Esophagus (tissue), 2 donors: Measurements from ENCODE around the gene TMEM132D. TPM values are rescaled to one million over a fixed set of nuclear protein-coding genes. Genes with fewer than 3 reads are reported as not detected.

ENCODE experiments used
- H3K27ac ChIP-seq, 2 donors: one replicate each; pipeline ENCODE4 v1.5.1; 2013; ENCODE audit warnings: low read depth in 2 of 2, mild to moderate bottlenecking in 2 of 2, inconsistent platforms in 1 of 2, low read length in 1 of 2, moderate library complexity in 1 of 2
- H3K27me3 ChIP-seq, 2 donors: one replicate each; pipeline ENCODE4 v1.6.1; 2013; ENCODE audit warnings: low read length in 2 of 2, control low read depth in 1 of 2, mild to moderate bottlenecking in 1 of 2; ENCODE audit not compliant: insufficient read depth in 2 of 2, control insufficient read depth in 1 of 2
- H3K36me3 ChIP-seq, 2 donors: one replicate each; pipeline ENCODE4 v1.6.1; 2013; ENCODE audit warnings: low read length in 1 of 2; ENCODE audit not compliant: control insufficient read depth in 2 of 2, insufficient read depth in 2 of 2
- H3K4me1 ChIP-seq, 2 donors: one replicate each; pipeline ENCODE4 v1.6.1; 2013; ENCODE audit warnings: low read length in 1 of 2; ENCODE audit not compliant: control insufficient read depth in 2 of 2, insufficient read depth in 2 of 2
- H3K4me3 ChIP-seq, 2 donors: one replicate each; pipeline ENCODE4 v1.5.1; 2013; ENCODE audit warnings: low read length in 2 of 2, mild to moderate bottlenecking in 2 of 2, low read depth in 1 of 2, moderate library complexity in 1 of 2
- H3K9me3 ChIP-seq, 2 donors: one replicate each; pipeline ENCODE4 v1.6.1; 2013; ENCODE audit warnings: mild to moderate bottlenecking in 2 of 2, low read depth in 1 of 2, low read length in 1 of 2, moderate library complexity in 1 of 2; ENCODE audit not compliant: control insufficient read depth in 2 of 2, insufficient read depth in 1 of 2
- WGBS, 2 donors: extraction: QIAGEN DNeasy Blood & Tissue Kit; methylation state at CpG; one replicate each; pipeline ENCODE4 v1.1.7; 2013; 5-methylcytosine and 5-hydroxymethylcytosine counted together
- polyA plus RNA-seq, 2 donors: library from polyadenylated mRNA; stranded (reverse); fragments of 200-250 nt; gene quantifications; one replicate each; pipeline ENCODE4 v1.2.3, GENCODE V29; 2013
- donor health status: healthy with polysubstance abuse.
- donor health status: Bipolar disorder and iron deficiency.

Gene TMEM132D
- polyA plus RNA-seq, 2 donors: not detected

DNA sequence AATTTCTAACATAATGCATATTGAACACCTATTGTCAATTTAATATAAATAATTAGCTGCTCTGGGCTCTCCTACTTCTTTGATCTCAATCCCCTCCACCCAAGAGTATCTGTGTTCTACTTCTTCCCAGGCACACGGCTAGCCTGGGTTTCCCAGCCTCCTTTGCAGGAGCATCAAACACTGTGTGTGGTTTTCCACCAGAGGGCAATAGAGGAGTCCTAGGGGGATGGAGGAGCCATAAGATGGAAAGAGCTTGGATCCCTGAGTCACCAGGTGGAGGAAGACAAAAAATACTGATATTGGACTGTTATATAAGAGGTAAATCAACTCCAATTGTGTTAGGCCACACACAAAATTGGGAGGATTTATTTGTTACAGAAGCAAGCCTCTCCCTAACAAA lies 716.9 kb downstream of the TMEM132D start:
- Histone ChIP-seq H3K27ac (no peak overlapping the region), H3K4me3 (no peak overlapping the region)
- WGBS, 2 donors: 83 to 84% methylated on average over 1 of the region's 1 CpG

DNA sequence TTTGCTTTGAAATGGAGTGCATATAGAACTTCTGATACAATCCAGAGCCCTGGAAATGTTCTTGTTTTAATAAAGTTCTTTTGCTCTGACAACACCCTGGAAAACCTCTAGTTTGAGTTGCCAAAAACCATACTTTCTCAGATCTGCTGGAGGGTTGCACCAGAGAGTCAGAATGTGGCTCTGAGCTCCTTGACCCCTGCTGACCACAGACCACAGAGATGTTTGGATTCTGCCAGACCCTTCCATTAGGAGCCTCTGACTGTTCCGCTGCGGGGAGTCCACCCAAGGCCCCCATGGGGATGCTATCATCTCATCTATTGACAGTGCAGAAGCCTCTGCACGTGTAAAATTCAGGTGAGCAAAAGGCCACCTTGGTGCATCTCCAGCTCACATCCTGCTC lies 718.0 kb downstream of the TMEM132D start:
- 73 to 76% methylated on average over 3 of the region's 3 CpGs for WGBS, 2 donors

More for the DNA sequence above, 716.9 kb downstream of the TMEM132D start:
- H3K9me3 ChIP-seq: peaks cover 3 to 8% of the 10 kb centered on the region in 2 donors
- no peaks in the 10 kb centered on the region for H3K36me3 ChIP-seq
- H3K27me3 ChIP-seq: no peaks in the 10 kb centered on the region
- no peaks in the 10 kb centered on the region for H3K4me1 ChIP-seq

DNA sequence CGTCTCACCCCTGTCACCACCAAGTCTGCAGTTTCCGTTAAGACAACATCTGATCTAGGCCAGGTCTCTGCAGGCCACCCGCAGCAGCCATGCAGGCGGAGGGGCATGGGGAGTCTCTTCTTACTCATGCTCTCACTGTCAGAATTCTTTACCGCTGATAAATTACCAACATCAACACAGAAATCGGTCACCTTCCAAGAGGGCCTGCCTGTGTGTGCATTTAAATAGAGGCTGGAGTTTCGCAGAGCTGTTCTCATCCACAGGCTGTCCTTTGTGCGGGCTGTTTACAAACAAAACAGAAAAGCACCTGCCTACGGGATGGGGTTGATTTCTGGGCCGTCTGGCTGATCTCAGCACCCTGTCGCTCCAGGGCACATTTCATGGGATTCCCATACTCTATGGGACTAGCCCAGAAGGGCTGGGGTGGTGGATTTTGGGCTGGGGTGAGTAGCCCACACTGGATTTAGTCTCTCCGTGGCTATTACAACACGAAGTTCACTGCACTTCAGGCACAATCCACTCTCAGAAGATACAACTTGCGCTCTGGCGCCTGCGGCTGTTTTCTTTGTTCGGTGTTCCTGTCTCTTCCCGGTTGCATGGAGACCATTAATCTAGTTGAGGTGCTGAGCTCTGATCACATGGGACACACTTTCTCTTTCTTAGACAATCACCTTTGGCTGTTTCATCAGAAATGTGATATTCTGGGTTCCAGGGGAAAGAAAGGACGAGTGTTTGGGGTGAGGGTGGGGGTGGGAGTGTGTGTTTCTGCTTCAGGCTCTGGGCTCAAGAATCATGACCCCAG lies 719.5 kb downstream of the TMEM132D start:
- 45 to 53% methylated on average over 19 of the region's 19 CpGs for WGBS, 2 donors
- no peak overlapping the region for H3K27ac ChIP-seq
- H3K36me3 ChIP-seq: no peaks in the 10 kb centered on the region
- no peaks in the 10 kb centered on the region for H3K27me3 ChIP-seq
- no peaks in the 10 kb centered on the region for H3K4me1 ChIP-seq
- no peak overlapping the region for H3K4me3 ChIP-seq
- H3K9me3 ChIP-seq: peaks cover 0 to 5% of the 10 kb centered on the region in 2 donors

More for the DNA sequence above, 718.0 kb downstream of the TMEM132D start:
- no peaks in the 10 kb centered on the region for H3K27me3 ChIP-seq
- H3K27ac ChIP-seq: no peak overlapping the region
- no peak overlapping the region for H3K4me3 ChIP-seq
- no peaks in the 10 kb centered on the region for H3K4me1 ChIP-seq
- H3K36me3 ChIP-seq: no peaks in the 10 kb centered on the region
- H3K9me3 ChIP-seq: peaks cover 2 to 7% of the 10 kb centered on the region in 2 donors

DNA sequence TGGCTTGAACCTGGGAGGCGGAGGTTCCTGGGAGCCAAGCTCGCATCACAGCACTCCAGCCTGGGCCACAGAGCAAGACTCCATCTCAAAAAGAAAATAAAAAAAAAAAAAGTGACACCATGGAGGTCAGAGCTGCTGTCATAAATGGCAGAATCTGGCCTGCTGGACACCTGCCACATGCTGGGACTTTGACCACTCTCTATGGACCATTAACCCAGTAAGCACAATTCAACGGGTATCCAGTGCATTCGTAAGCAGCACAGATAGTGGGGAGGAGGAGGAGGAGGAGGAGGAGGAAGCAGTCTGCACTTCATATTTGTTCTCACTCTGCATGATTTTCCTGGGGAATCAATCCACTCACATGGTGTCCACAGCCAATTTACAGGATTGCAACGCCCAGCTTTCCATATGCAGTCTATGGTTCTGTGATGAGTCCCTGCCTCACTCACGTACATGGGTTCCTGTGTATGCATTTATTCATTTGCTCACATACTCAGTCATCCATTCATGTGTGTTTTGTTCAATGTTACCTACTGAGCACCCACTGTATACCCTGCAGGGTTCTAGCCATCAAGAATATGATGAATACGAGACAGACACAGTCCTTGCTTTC lies 723.8 kb downstream of the TMEM132D start:
- H3K27me3 ChIP-seq: no peaks in the 10 kb centered on the region
- H3K4me1 ChIP-seq: no peaks in the 10 kb centered on the region
- no peaks in the 10 kb centered on the region for H3K36me3 ChIP-seq
- 73 to 80% methylated on average over 7 of the region's 7 CpGs for WGBS, 2 donors
- no peak overlapping the region for H3K27ac ChIP-seq
- no peak overlapping the region for H3K4me3 ChIP-seq
- peaks cover 2 to 3% of the 10 kb centered on the region in 2 donors for H3K9me3 ChIP-seq

DNA sequence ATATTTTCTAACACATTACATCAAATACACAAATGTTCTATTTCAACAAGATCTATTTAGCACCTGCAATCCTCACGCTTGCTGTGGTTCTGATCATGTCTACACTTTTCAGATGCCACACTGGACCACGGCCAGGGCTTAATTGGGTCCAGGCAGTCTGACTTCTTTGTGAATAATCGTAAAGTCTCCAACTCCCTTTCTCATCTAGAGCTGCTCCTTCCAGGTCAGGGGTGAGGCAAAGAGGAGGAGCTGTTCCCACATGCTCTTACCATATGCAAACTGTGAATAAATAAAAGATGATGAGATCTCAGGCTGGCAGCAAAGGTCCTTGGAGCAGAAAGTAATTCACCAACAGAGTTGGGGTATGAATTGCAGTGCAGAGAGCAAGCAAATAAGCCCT lies 733.9 kb downstream of the TMEM132D start:
- no peaks in the 10 kb centered on the region for H3K36me3 ChIP-seq
- H3K9me3 ChIP-seq: no peaks in the 10 kb centered on the region
- H3K27me3 ChIP-seq: no peaks in the 10 kb centered on the region
- WGBS, 2 donors: 46 to 55% methylated on average over 3 of the region's 3 CpGs
- no peak overlapping the region for H3K4me3 ChIP-seq
- no peak overlapping the region for H3K27ac ChIP-seq
- H3K4me1 ChIP-seq: no peaks in the 10 kb centered on the region

DNA sequence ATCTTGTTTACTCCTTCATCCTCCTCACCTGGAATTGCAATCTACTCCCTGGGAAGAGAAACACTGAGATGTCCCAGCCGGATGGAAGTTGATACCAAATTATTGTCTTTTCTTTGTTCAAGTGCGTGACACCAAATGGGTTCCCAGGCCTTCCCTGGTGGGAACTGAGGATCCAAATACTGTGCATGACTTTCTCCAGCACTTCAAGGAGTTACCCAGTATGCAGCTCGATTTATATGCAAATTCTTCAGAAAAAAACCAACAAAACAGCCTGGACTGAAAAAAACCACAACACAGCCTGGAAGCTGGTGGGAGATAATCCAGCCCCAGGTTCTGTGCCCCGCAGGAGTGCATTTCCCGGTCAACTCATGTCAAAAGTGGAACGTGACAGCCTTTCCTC lies 740.0 kb downstream of the TMEM132D start:
- WGBS, 2 donors: 53% methylated on average over 6 of the region's 6 CpGs
- Histone ChIP-seq H3K9me3 (peaks cover 2 to 4% of the 10 kb centered on the region in 2 donors), H3K27me3 (no peaks in the 10 kb centered on the region), H3K36me3 (no peaks in the 10 kb centered on the region), H3K27ac (no peak overlapping the region), H3K4me1 (no peaks in the 10 kb centered on the region), H3K4me3 (no peak overlapping the region)

DNA sequence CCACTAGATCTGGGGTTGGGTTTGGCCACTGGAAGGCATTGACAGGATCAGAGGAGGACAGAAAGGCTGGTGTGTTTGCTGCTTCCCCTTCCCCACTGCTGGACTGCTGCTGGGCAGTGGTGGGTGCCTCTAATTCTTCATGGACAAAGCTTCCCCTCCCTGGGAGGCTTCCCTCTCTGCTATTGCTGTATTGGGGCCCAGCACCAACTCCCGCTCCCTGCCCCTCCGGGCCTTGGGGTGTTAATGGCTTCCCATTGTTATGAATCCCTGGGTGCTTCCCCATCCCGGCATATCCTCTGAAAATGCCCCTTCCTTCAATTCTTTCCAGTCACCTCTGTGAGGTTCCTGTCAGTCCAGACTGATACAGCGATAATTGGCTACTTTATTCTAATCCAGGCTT lies 740.4 kb downstream of the TMEM132D start:
- no peak overlapping the region for H3K4me3 ChIP-seq
- 56 to 60% methylated on average over 4 of the region's 4 CpGs for WGBS, 2 donors
- H3K27ac ChIP-seq: no peak overlapping the region
- no peaks in the 10 kb centered on the region for H3K4me1 ChIP-seq
- no peaks in the 10 kb centered on the region for H3K36me3 ChIP-seq
- peaks cover 2 to 4% of the 10 kb centered on the region in 2 donors for H3K9me3 ChIP-seq
- no peaks in the 10 kb centered on the region for H3K27me3 ChIP-seq

DNA sequence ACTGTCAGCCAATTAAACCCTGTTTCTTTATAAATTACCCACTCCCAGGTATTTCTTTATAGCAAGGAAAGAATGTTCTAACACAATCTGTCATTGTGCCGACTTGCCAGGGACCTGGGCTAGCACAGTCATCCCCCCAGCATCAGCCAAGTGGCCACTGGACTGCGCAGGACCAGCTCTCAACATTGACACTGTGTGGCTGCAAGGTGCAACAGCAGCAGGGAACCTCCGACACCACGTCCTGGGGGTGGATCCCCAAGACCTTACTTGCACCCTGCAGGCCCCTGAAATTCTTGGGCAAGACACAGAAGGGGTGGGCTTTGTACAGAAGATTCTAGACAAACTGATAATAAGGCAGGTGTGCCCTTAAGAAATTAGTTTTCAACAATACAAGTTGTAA lies 741.0 kb downstream of the TMEM132D start:
- Histone ChIP-seq H3K4me3 (no peak overlapping the region), H3K36me3 (no peaks in the 10 kb centered on the region), H3K4me1 (no peaks in the 10 kb centered on the region), H3K9me3 (peaks cover 2 to 4% of the 10 kb centered on the region in 2 donors), H3K27me3 (no peaks in the 10 kb centered on the region), H3K27ac (no peak overlapping the region)
- 75 to 81% methylated on average over 4 of the region's 4 CpGs for WGBS, 2 donors

DNA sequence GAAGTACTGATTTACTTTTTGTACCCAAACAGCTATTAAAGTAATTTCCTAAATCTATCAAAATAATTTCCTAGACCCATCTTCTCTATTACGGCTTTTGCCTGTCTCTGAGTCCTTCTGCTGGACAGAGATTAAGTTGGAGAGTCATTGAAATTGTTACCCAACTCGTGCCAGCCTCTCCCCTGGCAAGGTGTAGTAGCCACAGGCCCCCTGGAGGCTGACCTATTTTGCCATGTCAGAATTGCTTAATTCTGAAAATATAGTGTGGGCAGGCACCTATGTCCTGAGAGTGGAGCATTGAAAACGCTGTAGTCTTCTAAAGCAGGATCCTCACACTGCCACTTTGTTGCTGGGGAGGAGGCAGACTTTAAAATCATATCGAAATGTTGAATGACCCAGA lies 742.3 kb downstream of the TMEM132D start:
- Histone ChIP-seq H3K9me3 (peaks cover 2 to 4% of the 10 kb centered on the region in 2 donors), H3K36me3 (no peaks in the 10 kb centered on the region), H3K4me3 (no peak overlapping the region), H3K27ac (no peak overlapping the region), H3K27me3 (no peaks in the 10 kb centered on the region), H3K4me1 (no peaks in the 10 kb centered on the region)
- WGBS, 2 donors: 44 to 55% methylated on average over 4 of the region's 4 CpGs

DNA sequence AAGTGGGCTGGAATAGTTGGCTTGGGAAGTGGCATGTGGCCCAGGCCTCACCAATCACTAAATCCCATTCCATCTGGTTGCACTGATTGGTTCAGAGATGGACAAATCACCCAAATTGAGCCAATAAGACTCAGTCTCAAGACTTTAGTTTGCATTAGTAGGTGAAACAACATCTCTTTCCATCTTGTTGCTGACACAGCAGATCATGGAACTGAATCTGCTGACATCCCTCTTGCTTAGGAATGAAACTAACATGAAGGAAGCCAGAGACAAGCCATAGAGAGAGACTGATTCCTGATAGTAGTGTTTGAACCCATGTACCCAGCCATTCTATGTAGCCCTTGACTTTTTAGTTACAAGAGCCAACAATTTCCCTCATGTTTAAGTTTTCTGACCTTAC lies 743.5 kb downstream of the TMEM132D start:
- Histone ChIP-seq H3K4me3 (no peak overlapping the region), H3K9me3 (peaks cover 2 to 4% of the 10 kb centered on the region in 2 donors), H3K27me3 (no peaks in the 10 kb centered on the region), H3K36me3 (no peaks in the 10 kb centered on the region), H3K27ac (no peak overlapping the region), H3K4me1 (no peaks in the 10 kb centered on the region)
